K562 (cell line): ENCODE measurements around the gene FCGR2B. TPM values are rescaled to one million over a fixed set of nuclear protein-coding genes. Genes with fewer than 3 reads are reported as not detected.

Experiments
- ESRRA ChIP-seq: fragments of 450-650 bp; IDR thresholded peaks from 2 replicates; pipeline ENCODE4 v1.6.1; 2014; ENCODE audit warnings: low read depth, mild to moderate bottlenecking, moderate library complexity, borderline replicate concordance
- HMGN3 ChIP-seq: IDR thresholded peaks from 2 replicates; pipeline ENCODE4 v1.6.1; 2011; ENCODE audit warnings: borderline replicate concordance, low read depth, mild to moderate bottlenecking, mixed read lengths, low read length; ENCODE audit not compliant: insufficient read length; ENCODE audit errors: extremely low read depth
- MAZ ChIP-seq, 2 experiments: fragments of 450-650 bp in 1 of 2; sonication (generic) in 1 of 2; formaldehyde crosslinking; IDR thresholded peaks in 1 of 2; conservative IDR thresholded peaks in 1 of 2; 2 replicates each; pipeline versions ENCODE4 v1.4.0 to v1.5.0; 2020; ENCODE audit warnings: mild to moderate bottlenecking in 1 of 2, missing genetic modification reagents in 1 of 2
- NFIC ChIP-seq: fragments of 450-650 bp; IDR thresholded peaks from 2 replicates; pipeline ENCODE4 v1.6.1; 2017; ENCODE audit warnings: mild to moderate bottlenecking, inconsistent platforms
- NFRKB ChIP-seq: fragments of 450-650 bp; IDR thresholded peaks from 2 replicates; pipeline ENCODE4 v1.6.1; 2016; ENCODE audit warnings: low read depth
- RAD51 ChIP-seq: fragments of 450-650 bp; IDR thresholded peaks from 2 replicates; pipeline ENCODE4 v1.7.1; 2016; ENCODE audit warnings: low read depth, mild to moderate bottlenecking, borderline replicate concordance
- RBFOX2 ChIP-seq: fragments of 200-400 bp; formaldehyde crosslinking; IDR thresholded peaks from 2 replicates; pipeline ENCODE4 v1.6.1; 2017; ENCODE audit warnings: low read depth, mild to moderate bottlenecking, low read length, moderate library complexity
- SAP30 ChIP-seq: fragments of 200-600 bp; sonication (generic); IDR thresholded peaks from 2 replicates; pipeline ENCODE4 v1.6.1; 2012; ENCODE audit warnings: borderline replicate concordance, low read depth, mild to moderate bottlenecking, moderate library complexity, low read length, control low read depth, inconsistent platforms; ENCODE audit not compliant: insufficient read depth, poor library complexity, severe bottlenecking
- SMAD1 ChIP-seq: fragments of 150-350 bp; IDR thresholded peaks from 2 replicates; pipeline ENCODE4 v1.6.1; 2014; ENCODE audit warnings: low read length, low read depth; ENCODE audit not compliant: partially characterized antibody
- STAT5B ChIP-seq: fragments of 250-450 bp; sonication (Bioruptor Pico); IDR thresholded peaks from 2 replicates; pipeline ENCODE4 v1.8.0; 2021; ENCODE audit warnings: mild to moderate bottlenecking, inconsistent platforms
- SUPT5H ChIP-seq: fragments of 450-650 bp; IDR thresholded peaks from 2 replicates; pipeline ENCODE4 v1.6.1; 2016
- ZBTB17 ChIP-seq: fragments of 450-650 bp; formaldehyde crosslinking; IDR thresholded peaks from 2 replicates; pipeline ENCODE4 v1.4.0; 2020; ENCODE audit warnings: mild to moderate bottlenecking
- polyA plus RNA-seq, 8 experiments: library from polyadenylated mRNA; depleted of rRNA in 4 of 8; stranded (reverse) in 5 of 8; unstranded in 3 of 8; fragments of >200 nt; fragmentation: Nextera tagmentation in 2 of 8; fragmentation: Illumina TruSeq in 1 of 8; extraction: Ambion mirVana in 2 of 8; extraction: Trizol in 1 of 8; gene quantifications; 2 replicates each; pipeline versions ENCODE4 v1.2.1 to v1.2.3, GENCODE V29; 2011 to 2014; ENCODE audit warnings: inconsistent platforms in 1 of 8, missing spikeins in 1 of 8
- total RNA-seq, 7 experiments: library from RNA; depleted of rRNA in 6 of 7; stranded (reverse); fragments of >200 nt in 6 of 7; fragmentation: Illumina TruSeq in 2 of 7; extraction: Trizol in 2 of 7; gene quantifications; 2 replicates each; pipeline versions ENCODE4 v1.2.1 to v1.2.3, GENCODE V29; 2011 to 2021; ENCODE audit warnings: low replicate concordance in 1 of 7
- TF ChIP-seq, protein P1 (sequence below): fragments of 450-650 bp; IDR thresholded peaks from 2 replicates; pipeline ENCODE4 v1.6.1; 2014; ENCODE audit warnings: low read depth, mild to moderate bottlenecking, moderate library complexity, borderline replicate concordance
- TF ChIP-seq, protein P2 (sequence below), 2 experiments: fragments of 450-650 bp; conservative IDR thresholded peaks; 2 replicates each; pipeline ENCODE4 v1.6.1; 2017; ENCODE audit warnings: mild to moderate bottlenecking in 2 of 2, moderate library complexity in 2 of 2
- TF ChIP-seq, protein P3 (sequence below): sonication (generic); formaldehyde crosslinking; IDR thresholded peaks from 2 replicates; pipeline ENCODE4 v1.8.1; 2022; ENCODE audit warnings: missing genetic modification reagents
- TF ChIP-seq, protein P4 (sequence below): fragments of 450-650 bp; IDR thresholded peaks from 2 replicates; pipeline ENCODE4 v1.6.1; 2018; ENCODE audit not compliant: partially characterized antibody

FCGR2B gene
- total and polyA plus RNA-seq, 9 of the 15 experiments (the other 6 are each of a cell fraction or from before 2014, with no cell fraction given): 1.7 to 8.9 (median 3.9) TPM

DNA sequence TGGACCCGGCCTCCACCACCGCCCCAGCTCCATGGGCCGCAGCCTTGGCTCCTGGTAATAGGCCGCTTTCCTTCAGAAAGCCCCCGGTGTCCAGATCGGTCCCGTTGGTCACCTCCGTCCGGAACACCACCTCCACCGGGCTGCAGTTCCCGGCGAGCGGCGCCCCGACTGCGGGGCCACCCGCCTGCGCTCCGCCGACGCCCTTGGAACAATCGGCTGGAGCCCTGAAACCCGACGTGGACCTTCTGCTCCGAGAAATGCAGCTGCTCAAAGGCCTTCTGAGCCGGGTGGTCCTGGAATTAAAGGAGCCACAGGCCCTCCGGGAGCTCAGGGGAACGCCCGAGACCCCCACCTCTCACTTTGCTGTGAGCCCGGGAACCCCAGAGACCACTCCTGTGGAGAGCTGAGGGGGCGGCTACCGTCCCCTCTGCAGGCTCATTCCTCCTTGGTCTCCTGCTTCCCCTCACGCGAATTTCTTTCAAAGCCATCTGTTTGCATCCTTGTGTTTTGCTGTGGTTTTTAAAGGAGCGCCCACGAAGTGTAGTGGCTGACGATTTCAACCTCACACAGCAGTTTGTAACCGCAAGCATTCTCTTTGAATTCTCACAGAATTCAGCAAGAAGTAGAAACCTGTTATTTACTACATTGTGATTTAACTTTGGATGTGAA lies 64.4 kb downstream of the FCGR2B start (continued):
- TF ChIP-seq, protein P1, sequence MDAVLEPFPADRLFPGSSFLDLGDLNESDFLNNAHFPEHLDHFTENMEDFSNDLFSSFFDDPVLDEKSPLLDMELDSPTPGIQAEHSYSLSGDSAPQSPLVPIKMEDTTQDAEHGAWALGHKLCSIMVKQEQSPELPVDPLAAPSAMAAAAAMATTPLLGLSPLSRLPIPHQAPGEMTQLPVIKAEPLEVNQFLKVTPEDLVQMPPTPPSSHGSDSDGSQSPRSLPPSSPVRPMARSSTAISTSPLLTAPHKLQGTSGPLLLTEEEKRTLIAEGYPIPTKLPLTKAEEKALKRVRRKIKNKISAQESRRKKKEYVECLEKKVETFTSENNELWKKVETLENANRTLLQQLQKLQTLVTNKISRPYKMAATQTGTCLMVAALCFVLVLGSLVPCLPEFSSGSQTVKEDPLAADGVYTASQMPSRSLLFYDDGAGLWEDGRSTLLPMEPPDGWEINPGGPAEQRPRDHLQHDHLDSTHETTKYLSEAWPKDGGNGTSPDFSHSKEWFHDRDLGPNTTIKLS: peak; percentile 26; the same call in 1 of the 2 replicates
- TF ChIP-seq ESRRA: peak; percentile 50; the same call in 1 of the 2 replicates
- TF ChIP-seq NFRKB: peak; percentile 56; the same call in 1 of the 2 replicates
- TF ChIP-seq STAT5B (CRISPR knock-in tag): no peak
- TF ChIP-seq SUPT5H: peak; percentile 82
- TF ChIP-seq HMGN3: peak; percentile 8
- 0 out of 2 replicates have a peak, but pooled peaks have one; percentile 33 for TF ChIP-seq ZBTB17 (CRISPR knock-in tag)
- TF ChIP-seq, protein P2, sequence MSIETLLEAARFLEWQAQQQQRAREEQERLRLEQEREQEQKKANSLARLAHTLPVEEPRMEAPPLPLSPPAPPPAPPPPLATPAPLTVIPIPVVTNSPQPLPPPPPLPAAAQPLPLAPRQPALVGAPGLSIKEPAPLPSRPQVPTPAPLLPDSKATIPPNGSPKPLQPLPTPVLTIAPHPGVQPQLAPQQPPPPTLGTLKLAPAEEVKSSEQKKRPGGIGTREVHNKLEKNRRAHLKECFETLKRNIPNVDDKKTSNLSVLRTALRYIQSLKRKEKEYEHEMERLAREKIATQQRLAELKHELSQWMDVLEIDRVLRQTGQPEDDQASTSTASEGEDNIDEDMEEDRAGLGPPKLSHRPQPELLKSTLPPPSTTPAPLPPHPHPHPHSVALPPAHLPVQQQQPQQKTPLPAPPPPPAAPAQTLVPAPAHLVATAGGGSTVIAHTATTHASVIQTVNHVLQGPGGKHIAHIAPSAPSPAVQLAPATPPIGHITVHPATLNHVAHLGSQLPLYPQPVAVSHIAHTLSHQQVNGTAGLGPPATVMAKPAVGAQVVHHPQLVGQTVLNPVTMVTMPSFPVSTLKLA (conservative IDR thresholded peaks at IDR 0.05): no peak
- peak; percentile 13 for TF ChIP-seq SMAD1
- TF ChIP-seq NFIC: peak; percentile 22; the same call in 1 of the 2 replicates
- TF ChIP-seq RBFOX2: peak; percentile 93
- TF ChIP-seq, protein P3, sequence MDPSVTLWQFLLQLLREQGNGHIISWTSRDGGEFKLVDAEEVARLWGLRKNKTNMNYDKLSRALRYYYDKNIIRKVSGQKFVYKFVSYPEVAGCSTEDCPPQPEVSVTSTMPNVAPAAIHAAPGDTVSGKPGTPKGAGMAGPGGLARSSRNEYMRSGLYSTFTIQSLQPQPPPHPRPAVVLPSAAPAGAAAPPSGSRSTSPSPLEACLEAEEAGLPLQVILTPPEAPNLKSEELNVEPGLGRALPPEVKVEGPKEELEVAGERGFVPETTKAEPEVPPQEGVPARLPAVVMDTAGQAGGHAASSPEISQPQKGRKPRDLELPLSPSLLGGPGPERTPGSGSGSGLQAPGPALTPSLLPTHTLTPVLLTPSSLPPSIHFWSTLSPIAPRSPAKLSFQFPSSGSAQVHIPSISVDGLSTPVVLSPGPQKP (CRISPR knock-in tag): no peak
- TF ChIP-seq SAP30: peak; percentile 53
- TF ChIP-seq RAD51: 0 out of 2 replicates have a peak, but pooled peaks have one; percentile 13
- peak; percentile 3 to 8; a peak in 2 of 4 replicates for TF ChIP-seq MAZ (CRISPR knock-in tag; conservative IDR thresholded peaks at IDR 0.05 in 1 of 2, IDR thresholded peaks at IDR 0.05 in 1 of 2)
- TF ChIP-seq, protein P4, sequence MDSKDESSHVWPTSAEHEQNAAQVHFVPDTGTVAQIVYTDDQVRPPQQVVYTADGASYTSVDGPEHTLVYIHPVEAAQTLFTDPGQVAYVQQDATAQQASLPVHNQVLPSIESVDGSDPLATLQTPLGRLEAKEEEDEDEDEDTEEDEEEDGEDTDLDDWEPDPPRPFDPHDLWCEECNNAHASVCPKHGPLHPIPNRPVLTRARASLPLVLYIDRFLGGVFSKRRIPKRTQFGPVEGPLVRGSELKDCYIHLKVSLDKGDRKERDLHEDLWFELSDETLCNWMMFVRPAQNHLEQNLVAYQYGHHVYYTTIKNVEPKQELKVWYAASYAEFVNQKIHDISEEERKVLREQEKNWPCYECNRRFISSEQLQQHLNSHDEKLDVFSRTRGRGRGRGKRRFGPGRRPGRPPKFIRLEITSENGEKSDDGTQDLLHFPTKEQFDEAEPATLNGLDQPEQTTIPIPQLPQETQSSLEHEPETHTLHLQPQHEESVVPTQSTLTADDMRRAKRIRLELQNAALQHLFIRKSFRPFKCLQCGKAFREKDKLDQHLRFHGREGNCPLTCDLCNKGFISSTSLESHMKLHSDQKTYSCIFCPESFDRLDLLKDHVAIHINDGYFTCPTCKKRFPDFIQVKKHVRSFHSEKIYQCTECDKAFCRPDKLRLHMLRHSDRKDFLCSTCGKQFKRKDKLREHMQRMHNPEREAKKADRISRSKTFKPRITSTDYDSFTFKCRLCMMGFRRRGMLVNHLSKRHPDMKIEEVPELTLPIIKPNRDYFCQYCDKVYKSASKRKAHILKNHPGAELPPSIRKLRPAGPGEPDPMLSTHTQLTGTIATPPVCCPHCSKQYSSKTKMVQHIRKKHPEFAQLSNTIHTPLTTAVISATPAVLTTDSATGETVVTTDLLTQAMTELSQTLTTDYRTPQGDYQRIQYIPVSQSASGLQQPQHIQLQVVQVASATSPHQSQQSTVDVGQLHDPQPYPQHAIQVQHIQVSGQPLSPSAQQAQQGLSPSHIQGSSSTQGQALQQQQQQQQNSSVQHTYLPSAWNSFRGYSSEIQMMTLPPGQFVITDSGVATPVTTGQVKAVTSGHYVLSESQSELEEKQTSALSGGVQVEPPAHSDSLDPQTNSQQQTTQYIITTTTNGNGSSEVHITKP: peak; percentile 45
